DND-41 (cell line): ENCODE results near the gene CFL2.

Source experiments
- ATAC-seq: fragments of 200-7000 bp; cut with Tn5 transposase; 3 replicates; pipeline ENCODE4 v1.9.1; 2021; ENCODE audit warnings: low read depth; ENCODE audit not compliant: insufficient read depth
- DNase-seq: peaks from one replicate; pipeline ENCODE4 v3.0.0-alpha.2; 2020
- H2AFZ ChIP-seq: 2 replicates; pipeline ENCODE4 v1.6.0; 2012; ENCODE audit warnings: low read depth, low read length
- H3K27ac ChIP-seq: 2 replicates; pipeline ENCODE4 v1.5.1; 2012; ENCODE audit warnings: low read length, inconsistent platforms
- H3K27me3 ChIP-seq: fragments of 200-600 bp; sonication (generic); 2 replicates; pipeline ENCODE4 v1.6.0; 2012; ENCODE audit warnings: low read length, mild to moderate bottlenecking, inconsistent platforms; ENCODE audit not compliant: insufficient read depth, poor library complexity
- H3K36me3 ChIP-seq: 2 replicates; pipeline ENCODE4 v1.5.1; 2012; ENCODE audit warnings: low read length, inconsistent platforms; ENCODE audit not compliant: insufficient read depth
- H3K4me1 ChIP-seq: 2 replicates; pipeline ENCODE4 v1.5.1; 2012; ENCODE audit warnings: mild to moderate bottlenecking, low read length; ENCODE audit not compliant: insufficient read depth
- H3K4me2 ChIP-seq: 2 replicates; pipeline ENCODE4 v1.6.0; 2012; ENCODE audit warnings: mild to moderate bottlenecking, moderate library complexity, low read length, inconsistent platforms; ENCODE audit not compliant: insufficient read depth
- H3K4me3 ChIP-seq, 2 experiments: fragments of 200-600 bp in 1 of 2; shearing (Covaris generic) in 1 of 2; 2 replicates each; pipeline ENCODE4 v1.5.1; 2012 to 2016; ENCODE audit warnings: inconsistent platforms in 2 of 2, low read length in 2 of 2, mild to moderate bottlenecking in 2 of 2, low read depth in 1 of 2, moderate library complexity in 1 of 2
- H3K79me2 ChIP-seq: 2 replicates; pipeline ENCODE4 v1.6.0; 2012; ENCODE audit warnings: low read length, inconsistent platforms; ENCODE audit not compliant: insufficient read depth
- H3K9ac ChIP-seq: 2 replicates; pipeline ENCODE4 v1.6.0; 2012; ENCODE audit warnings: low read depth, mild to moderate bottlenecking, inconsistent platforms, low read length, moderate library complexity
- H3K9me3 ChIP-seq: 2 replicates; pipeline ENCODE4 v1.5.1; 2012; ENCODE audit warnings: low read length, moderate library complexity, mild to moderate bottlenecking, inconsistent platforms; ENCODE audit not compliant: insufficient read depth, severe bottlenecking
- H4K20me1 ChIP-seq: 2 replicates; pipeline ENCODE4 v1.6.0; 2012; ENCODE audit warnings: low read length; ENCODE audit not compliant: insufficient read depth
- EZH2 ChIP-seq: IDR thresholded peaks from 3 replicates; pipeline ENCODE4 v1.6.1; 2012; ENCODE audit warnings: borderline replicate concordance, low read depth, mild to moderate bottlenecking, moderate library complexity, low read length, inconsistent platforms; ENCODE audit not compliant: severe bottlenecking
- TF ChIP-seq, protein P1 (sequence below): IDR thresholded peaks from 2 replicates; pipeline ENCODE4 v1.5.1; 2012; ENCODE audit warnings: borderline replicate concordance, low read length, moderate library complexity, mild to moderate bottlenecking; ENCODE audit not compliant: poor library complexity, severe bottlenecking; ENCODE audit errors: extremely low read depth

The CFL2 gene

DNA sequence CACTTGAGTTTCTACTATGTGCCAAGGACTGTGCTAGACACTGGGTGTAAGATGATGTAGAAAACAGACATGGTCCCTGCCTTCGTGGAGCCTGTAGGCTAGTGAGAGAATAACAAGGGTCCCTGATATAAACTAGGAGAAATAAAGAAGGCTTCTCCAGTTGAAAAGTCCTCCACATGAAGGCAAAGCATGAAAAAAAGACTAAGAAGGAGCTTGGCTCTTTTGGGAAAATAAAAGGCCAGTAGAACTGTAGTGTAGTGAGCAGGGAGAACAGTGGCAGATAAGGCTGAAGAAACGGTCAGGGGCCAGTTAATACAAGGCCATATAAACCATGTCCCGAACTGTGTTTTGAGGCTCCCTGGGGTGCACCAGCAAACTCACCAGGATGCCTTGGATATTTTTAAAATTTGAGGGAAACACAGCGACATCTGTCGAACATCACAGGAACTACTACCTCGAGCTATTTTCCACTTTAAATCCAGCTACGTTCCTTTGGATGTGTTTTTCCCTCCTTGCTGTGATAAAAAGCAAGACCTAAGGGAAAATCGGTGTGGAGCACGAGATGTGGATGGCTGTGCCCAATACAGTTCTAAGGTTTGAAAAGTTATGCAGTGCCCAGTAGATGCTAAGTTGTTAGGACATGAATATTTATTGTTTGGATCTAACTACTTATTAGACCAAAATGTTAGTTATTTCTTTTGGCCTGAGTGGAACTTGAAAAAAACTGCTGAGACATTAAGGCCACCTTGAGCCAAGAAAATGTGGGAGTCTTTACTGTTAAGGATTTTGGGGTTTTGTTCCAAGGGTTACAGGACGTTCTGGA, 8.5 kb upstream of the CFL2 start:
- Histone ChIP-seq H3K4me3 (no peak overlapping the region), H3K4me1 (peaks cover 6% of the 10 kb centered on the region), H3K4me2 (peak overlapping the region; percentile 40; the same call in 1 of the 2 replicates), H3K79me2 (no peaks in the 10 kb centered on the region), H3K9ac (no peak overlapping the region), H3K9me3 (no peaks in the 10 kb centered on the region), H3K27ac (no peak overlapping the region), H3K36me3 (no peaks in the 10 kb centered on the region), H4K20me1 (no peaks in the 10 kb centered on the region), H3K27me3 (peaks cover 2% of the 10 kb centered on the region), H2AFZ (peak overlapping the region; percentile 67)
- ATAC-seq (peak; percentile 70), DNase-seq (peak; percentile 43)
- TF ChIP-seq, protein P1, sequence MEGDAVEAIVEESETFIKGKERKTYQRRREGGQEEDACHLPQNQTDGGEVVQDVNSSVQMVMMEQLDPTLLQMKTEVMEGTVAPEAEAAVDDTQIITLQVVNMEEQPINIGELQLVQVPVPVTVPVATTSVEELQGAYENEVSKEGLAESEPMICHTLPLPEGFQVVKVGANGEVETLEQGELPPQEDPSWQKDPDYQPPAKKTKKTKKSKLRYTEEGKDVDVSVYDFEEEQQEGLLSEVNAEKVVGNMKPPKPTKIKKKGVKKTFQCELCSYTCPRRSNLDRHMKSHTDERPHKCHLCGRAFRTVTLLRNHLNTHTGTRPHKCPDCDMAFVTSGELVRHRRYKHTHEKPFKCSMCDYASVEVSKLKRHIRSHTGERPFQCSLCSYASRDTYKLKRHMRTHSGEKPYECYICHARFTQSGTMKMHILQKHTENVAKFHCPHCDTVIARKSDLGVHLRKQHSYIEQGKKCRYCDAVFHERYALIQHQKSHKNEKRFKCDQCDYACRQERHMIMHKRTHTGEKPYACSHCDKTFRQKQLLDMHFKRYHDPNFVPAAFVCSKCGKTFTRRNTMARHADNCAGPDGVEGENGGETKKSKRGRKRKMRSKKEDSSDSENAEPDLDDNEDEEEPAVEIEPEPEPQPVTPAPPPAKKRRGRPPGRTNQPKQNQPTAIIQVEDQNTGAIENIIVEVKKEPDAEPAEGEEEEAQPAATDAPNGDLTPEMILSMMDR: peak; percentile 90
- no peak for TF ChIP-seq EZH2

DNA sequence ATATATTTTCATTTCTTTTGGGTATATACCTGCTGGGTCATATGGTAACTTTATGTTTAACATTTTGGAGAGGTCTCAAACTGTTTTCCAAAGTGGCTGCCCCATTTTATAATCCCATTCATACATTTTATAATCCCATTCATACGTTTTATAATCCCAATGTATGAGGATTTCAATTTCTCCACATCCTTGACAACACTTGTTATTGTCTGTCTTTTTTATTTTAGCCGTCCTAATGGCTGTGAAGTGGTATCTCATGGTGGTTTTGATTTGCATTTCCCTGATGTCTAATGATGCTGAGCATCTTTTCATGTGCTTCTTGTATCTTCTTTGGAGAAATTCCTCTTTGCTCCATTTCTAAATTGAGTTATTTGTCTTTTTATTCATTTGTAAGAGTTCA, 6.7 kb upstream of the CFL2 start:
- no peak for DNase-seq
- H3K4me2 ChIP-seq: no peak overlapping the region
- H3K27ac ChIP-seq: no peak overlapping the region
- TF ChIP-seq, protein P1: no peak
- no peak for TF ChIP-seq EZH2
- H3K36me3 ChIP-seq: no peaks in the 10 kb centered on the region
- H2AFZ ChIP-seq: no peak overlapping the region
- H3K9ac ChIP-seq: no peak overlapping the region
- ATAC-seq: no peak
- H3K4me3 ChIP-seq: no peak overlapping the region
- H3K79me2 ChIP-seq: no peaks in the 10 kb centered on the region
- H3K9me3 ChIP-seq: no peaks in the 10 kb centered on the region
- H3K4me1 ChIP-seq: peaks cover 6% of the 10 kb centered on the region
- H4K20me1 ChIP-seq: no peaks in the 10 kb centered on the region
- H3K27me3 ChIP-seq: peaks cover 2% of the 10 kb centered on the region

DNA sequence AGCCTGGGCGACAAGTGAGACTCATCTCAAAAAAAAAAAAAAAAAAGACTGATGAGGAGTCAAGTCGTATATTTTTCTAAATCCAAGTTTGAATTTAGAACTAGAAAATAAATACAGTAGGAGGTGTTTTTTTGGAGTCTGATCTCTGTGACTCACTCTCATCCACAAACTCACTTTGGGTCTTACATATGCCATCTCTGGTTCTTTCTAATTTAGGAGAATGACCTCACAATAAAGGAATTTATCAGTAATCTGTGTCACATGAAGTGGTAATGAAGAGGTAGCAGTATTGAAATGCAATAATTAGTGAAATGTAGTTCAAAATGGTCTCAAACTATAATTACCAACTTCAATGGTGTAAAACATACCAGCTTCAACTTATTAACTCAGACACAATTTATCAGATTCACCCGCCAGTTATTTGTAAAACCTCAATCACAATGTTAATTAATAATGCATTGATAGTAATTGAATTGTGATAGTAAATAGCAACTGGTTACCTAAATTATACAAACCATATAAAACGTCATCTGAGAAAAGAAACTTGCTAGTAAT, 4.4 kb upstream of the CFL2 start:
- Histone ChIP-seq H2AFZ (no peak overlapping the region), H3K4me1 (peaks cover 17% of the 10 kb centered on the region), H3K36me3 (no peaks in the 10 kb centered on the region), H3K27ac (no peak overlapping the region), H3K9me3 (no peaks in the 10 kb centered on the region), H3K27me3 (peaks cover 2% of the 10 kb centered on the region), H3K4me3 (no peak overlapping the region), H3K79me2 (peaks cover 2% of the 10 kb centered on the region; the same call in 1 of the 2 replicates), H3K9ac (no peak overlapping the region), H3K4me2 (no peak overlapping the region), H4K20me1 (no peaks in the 10 kb centered on the region)
- no peak for DNase-seq
- TF ChIP-seq EZH2: no peak
- TF ChIP-seq, protein P1: no peak
- no peak for ATAC-seq
